ENCODE measurements around the gene GLIPR1. TPM values are rescaled to one million over a fixed set of nuclear protein-coding genes. Genes with fewer than 3 reads are reported as not detected.
"Not testable (repeated sequence)": the region's sequence is repeated elsewhere in the genome, so short reads cannot be mapped to it uniquely, and the experiment has no call there.

Gene GLIPR1
- total RNA-seq, 1 experiment from 2014 or later, result 13.6 TPM

- DNase-seq (ENCODE audit: extremely low read depth, low read depth), result no peak
These were observed 27.6 kb downstream of the GLIPR1 start for GRCh38 chr12:75508159-75508558.

- no peak for DNase-seq (ENCODE audit: extremely low read depth, low read depth)
These were observed 29.1 kb downstream of the GLIPR1 start for GRCh38 chr12:75509621-75510020.

GRCh38 chr12:75511116-75512048 lies 30.8 kb downstream of the GLIPR1 start, which contains the start of gene KRR1:
TSS of gene KRR1 (minus strand) at chr12:75511609. CDS start at chr12:75511597, 12 bp downstream.
- DNase-seq (ENCODE audit: extremely low read depth, low read depth), result peak; percentile 98

- DNase-seq (ENCODE audit: extremely low read depth, low read depth), result not testable (repeated sequence)
These were observed 40.7 kb downstream of the GLIPR1 start for GRCh38 chr12:75521224-75521623.

- not testable (repeated sequence) for DNase-seq (ENCODE audit: extremely low read depth, low read depth)
These were observed 41.6 kb downstream of the GLIPR1 start for GRCh38 chr12:75522124-75522523.

GRCh38 chr12:75525263-75525662 lies 44.7 kb downstream of the GLIPR1 start:
- DNase-seq (ENCODE audit: extremely low read depth, low read depth), result no peak

GRCh38 chr12:75526655-75527511 lies 46.3 kb downstream of the GLIPR1 start:
- DNase-seq (ENCODE audit: extremely low read depth, low read depth), result peak; percentile 65

GRCh38 chr12:75528272-75528671 lies 47.7 kb downstream of the GLIPR1 start:
- DNase-seq (ENCODE audit: extremely low read depth, low read depth), result no peak

- DNase-seq (ENCODE audit: extremely low read depth, low read depth), result no peak
These were observed 48.1 kb downstream of the GLIPR1 start for GRCh38 chr12:75528692-75529091.

GRCh38 chr12:75529316-75529715 lies 48.8 kb downstream of the GLIPR1 start:
- DNase-seq (ENCODE audit: extremely low read depth, low read depth), result no peak

GRCh38 chr12:75529826-75530225 lies 49.3 kb downstream of the GLIPR1 start:
- DNase-seq (ENCODE audit: extremely low read depth, low read depth), result no peak

GRCh38 chr12:75533239-75533638 lies 52.7 kb downstream of the GLIPR1 start:
- DNase-seq (ENCODE audit: extremely low read depth, low read depth), result no peak

GRCh38 chr12:75539889-75540288 lies 59.3 kb downstream of the GLIPR1 start:
- DNase-seq (ENCODE audit: extremely low read depth, low read depth), result no peak

- DNase-seq (ENCODE audit: extremely low read depth, low read depth), result no peak
These were observed 62.4 kb downstream of the GLIPR1 start for GRCh38 chr12:75542942-75543341.

- no peak for DNase-seq (ENCODE audit: extremely low read depth, low read depth)
These were observed 63.0 kb downstream of the GLIPR1 start for GRCh38 chr12:75543529-75543928.

- no peak for DNase-seq (ENCODE audit: extremely low read depth, low read depth)
These were observed 65.1 kb downstream of the GLIPR1 start for GRCh38 chr12:75545636-75546035.

GRCh38 chr12:75548879-75549278 lies 68.3 kb downstream of the GLIPR1 start:
- no peak for DNase-seq (ENCODE audit: extremely low read depth, low read depth)

- DNase-seq (ENCODE audit: extremely low read depth, low read depth), result no peak
These were observed 69.4 kb downstream of the GLIPR1 start for GRCh38 chr12:75549989-75550388.

- no peak for DNase-seq (ENCODE audit: extremely low read depth, low read depth)
These were observed 70.1 kb downstream of the GLIPR1 start for GRCh38 chr12:75550401-75551240.

GRCh38 chr12:75551477-75551876 lies 70.9 kb downstream of the GLIPR1 start:
- no peak for DNase-seq (ENCODE audit: extremely low read depth, low read depth)
